ENCODE results near the gene TRIM2. TPM values are rescaled to one million over a fixed set of nuclear protein-coding genes. Genes with fewer than 3 reads are reported as not detected.

The TRIM2 gene
- total RNA-seq, 1 donor from 2014 or later: 35.9 TPM

DNA sequence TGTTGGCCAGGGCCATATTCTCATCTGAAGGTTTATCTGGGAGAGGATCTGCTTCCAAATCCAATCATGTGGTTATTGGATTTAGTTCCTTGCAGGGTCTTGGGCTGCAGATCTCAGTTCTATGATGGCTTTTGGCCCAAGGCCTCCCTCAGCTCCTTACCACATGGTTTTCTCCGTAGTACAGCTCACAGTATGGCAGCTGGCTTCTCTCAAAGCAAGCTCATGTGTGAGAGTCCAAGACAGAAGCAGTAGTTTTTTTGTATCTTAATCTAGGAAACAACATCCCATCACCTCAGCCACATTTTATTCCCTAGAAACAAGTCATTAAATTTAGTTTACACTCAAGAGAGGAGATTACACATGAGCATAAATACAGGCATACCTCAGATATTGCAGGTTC is 164.8 kb downstream of the TRIM2 start:
- Histone ChIP-seq H3K27ac (no peak overlapping the region), H3K9me3 (peaks cover 8% of the 10 kb centered on the region), H3K36me3 (no peaks in the 10 kb centered on the region), H3K4me3 (no peak overlapping the region), H3K4me1 (no peaks in the 10 kb centered on the region), H3K27me3 (no peaks in the 10 kb centered on the region)
- DNase-seq (no peak), ATAC-seq (no peak)
- TF ChIP-seq, protein P1, sequence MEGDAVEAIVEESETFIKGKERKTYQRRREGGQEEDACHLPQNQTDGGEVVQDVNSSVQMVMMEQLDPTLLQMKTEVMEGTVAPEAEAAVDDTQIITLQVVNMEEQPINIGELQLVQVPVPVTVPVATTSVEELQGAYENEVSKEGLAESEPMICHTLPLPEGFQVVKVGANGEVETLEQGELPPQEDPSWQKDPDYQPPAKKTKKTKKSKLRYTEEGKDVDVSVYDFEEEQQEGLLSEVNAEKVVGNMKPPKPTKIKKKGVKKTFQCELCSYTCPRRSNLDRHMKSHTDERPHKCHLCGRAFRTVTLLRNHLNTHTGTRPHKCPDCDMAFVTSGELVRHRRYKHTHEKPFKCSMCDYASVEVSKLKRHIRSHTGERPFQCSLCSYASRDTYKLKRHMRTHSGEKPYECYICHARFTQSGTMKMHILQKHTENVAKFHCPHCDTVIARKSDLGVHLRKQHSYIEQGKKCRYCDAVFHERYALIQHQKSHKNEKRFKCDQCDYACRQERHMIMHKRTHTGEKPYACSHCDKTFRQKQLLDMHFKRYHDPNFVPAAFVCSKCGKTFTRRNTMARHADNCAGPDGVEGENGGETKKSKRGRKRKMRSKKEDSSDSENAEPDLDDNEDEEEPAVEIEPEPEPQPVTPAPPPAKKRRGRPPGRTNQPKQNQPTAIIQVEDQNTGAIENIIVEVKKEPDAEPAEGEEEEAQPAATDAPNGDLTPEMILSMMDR (IDR thresholded peaks at IDR 0.05): no peak
- intact Hi-C loops (cut with DNase I): no loop called here

DNA sequence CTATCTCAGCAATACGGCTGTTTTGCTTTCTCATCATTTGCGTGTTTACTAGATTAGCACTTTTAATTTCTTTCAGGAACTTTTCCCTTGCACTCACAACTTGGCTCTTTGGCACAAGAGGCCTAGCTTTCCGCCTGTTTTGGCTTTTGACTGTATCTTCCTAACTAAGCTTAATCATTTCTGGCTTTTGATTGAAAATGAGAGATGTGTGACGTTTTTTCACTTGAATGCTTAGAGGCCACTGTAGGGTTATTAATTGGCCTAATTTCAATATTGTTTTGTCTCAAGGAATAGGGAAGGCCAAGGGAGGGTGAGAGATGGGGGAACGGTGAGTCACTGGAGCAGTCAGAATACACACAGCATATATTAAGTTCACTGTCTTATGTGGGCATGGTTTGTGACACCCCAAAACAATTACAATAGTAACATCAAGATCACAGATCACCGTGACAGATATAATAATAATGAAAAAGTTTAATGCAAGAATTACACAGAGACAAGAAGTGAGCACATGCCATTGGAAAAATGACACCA is 167.5 kb downstream of the TRIM2 start:
- H3K36me3 ChIP-seq: no peaks in the 10 kb centered on the region
- H3K4me3 ChIP-seq: no peak overlapping the region
- H3K27me3 ChIP-seq: no peaks in the 10 kb centered on the region
- DNase-seq (no peak), ATAC-seq (no peak)
- H3K27ac ChIP-seq: no peak overlapping the region
- peaks cover 8% of the 10 kb centered on the region for H3K9me3 ChIP-seq
- TF ChIP-seq, protein P1 (IDR thresholded peaks at IDR 0.05): no peak
- H3K4me1 ChIP-seq: no peaks in the 10 kb centered on the region
- intact Hi-C loops (cut with DNase I): no loop called here

DNA sequence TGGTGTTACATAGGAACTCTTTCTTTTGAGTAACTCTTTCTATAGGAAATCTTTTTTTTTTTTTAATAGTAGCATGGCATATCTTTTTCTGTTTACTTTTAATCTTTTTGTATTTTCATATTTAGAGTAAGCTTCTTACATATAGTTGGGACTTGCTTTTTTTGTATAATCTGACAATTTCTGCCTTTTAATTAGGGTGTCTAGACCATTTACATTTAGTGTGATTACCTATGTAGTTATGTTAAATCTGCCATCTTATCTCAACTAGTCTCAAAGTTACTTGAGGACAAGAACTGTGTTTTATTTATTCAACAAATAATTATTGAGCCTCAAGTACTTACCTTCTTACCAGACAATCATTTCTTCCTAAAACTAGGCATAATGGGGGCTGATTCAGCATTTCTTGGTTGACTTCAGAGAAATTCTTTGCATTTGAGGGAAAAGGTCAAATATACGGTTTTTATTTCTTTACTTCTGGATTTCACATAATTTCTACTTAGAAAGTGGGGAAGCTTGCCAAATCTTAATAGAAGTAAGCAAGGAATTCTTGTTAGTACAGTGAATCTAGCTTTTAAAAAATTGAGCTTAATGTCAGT is 168.8 kb downstream of the TRIM2 start:
- ATAC-seq (no peak), DNase-seq (no peak)
- H3K36me3 ChIP-seq: no peaks in the 10 kb centered on the region
- intact Hi-C loops (cut with DNase I): no loop called here
- TF ChIP-seq, protein P1 (IDR thresholded peaks at IDR 0.05): no peak
- H3K9me3 ChIP-seq: peaks cover 8% of the 10 kb centered on the region
- H3K4me3 ChIP-seq: no peak overlapping the region
- H3K4me1 ChIP-seq: no peaks in the 10 kb centered on the region
- no peak overlapping the region for H3K27ac ChIP-seq
- H3K27me3 ChIP-seq: no peaks in the 10 kb centered on the region

DNA sequence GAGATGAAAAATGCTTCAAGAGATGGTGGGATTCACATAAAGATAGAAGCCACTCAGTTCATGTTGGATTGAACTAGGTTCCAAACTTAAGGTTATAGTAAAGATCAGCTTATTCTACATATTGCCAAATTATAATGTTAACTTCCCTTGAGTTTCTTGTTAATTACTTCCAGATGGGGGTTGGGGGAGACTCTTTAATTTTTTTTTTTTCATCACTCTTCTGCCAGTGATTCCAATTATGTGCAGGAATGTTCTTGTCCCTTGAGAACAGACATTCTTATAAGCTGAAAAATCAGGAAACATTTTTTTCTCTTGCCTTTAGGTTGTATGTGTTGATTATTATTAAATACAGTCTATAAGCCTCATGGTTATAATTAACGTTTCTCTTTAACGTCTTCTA is 170.2 kb downstream of the TRIM2 start:
- intact Hi-C loops (cut with DNase I): no loop called here
- ATAC-seq (no peak), DNase-seq (no peak)
- no peaks in the 10 kb centered on the region for H3K4me1 ChIP-seq
- H3K9me3 ChIP-seq: peaks cover 8% of the 10 kb centered on the region
- no peak overlapping the region for H3K4me3 ChIP-seq
- TF ChIP-seq, protein P1 (IDR thresholded peaks at IDR 0.05): no peak
- H3K27ac ChIP-seq: no peak overlapping the region
- no peaks in the 10 kb centered on the region for H3K36me3 ChIP-seq
- no peaks in the 10 kb centered on the region for H3K27me3 ChIP-seq

DNA sequence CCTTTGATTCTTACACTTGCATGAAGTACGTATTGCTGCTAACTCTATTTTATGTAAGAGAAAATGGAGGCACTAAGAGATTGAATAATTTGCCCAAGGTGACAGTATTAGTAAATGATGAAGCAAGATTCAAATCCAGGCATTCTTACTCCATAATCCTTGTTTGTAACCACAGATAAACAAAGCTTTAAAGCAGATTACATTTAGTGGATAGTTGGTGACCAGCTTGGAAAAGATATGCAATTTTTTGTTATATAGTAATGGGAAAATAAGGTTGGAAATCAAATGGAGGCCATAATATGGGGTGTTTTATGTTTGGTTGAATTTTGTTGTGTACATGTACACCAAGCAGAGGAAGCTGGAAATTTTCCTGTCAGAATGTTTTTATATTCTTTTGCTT is 171.1 kb downstream of the TRIM2 start:
- TF ChIP-seq, protein P1 (IDR thresholded peaks at IDR 0.05): no peak
- no peaks in the 10 kb centered on the region for H3K27me3 ChIP-seq
- H3K36me3 ChIP-seq: no peaks in the 10 kb centered on the region
- no peaks in the 10 kb centered on the region for H3K4me1 ChIP-seq
- no peak for ATAC-seq
- no peak overlapping the region for H3K4me3 ChIP-seq
- no peak for DNase-seq
- H3K27ac ChIP-seq: no peak overlapping the region
- intact Hi-C loops (cut with DNase I): no loop called here
- H3K9me3 ChIP-seq: peaks cover 8% of the 10 kb centered on the region

DNA sequence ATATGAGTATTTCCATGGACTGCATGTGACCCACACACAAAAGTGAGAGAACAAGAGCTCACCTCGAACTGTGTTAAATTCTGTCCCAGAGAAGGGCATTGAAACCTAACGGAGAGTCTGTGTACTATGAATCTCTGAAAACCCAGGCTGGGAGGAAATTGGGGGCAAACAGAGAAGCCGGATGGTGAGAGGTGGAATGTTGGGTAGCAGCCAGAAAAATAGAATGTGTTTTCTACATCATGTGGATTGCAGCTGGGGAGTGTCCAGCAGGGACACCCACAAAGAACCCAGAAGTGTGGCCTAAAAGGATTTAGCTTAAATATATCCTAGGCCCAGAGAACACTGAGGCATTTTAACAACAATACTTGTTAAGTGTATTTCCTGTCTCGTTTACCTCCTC is 178.9 kb downstream of the TRIM2 start:
- intact Hi-C loops (cut with DNase I): no loop called here
- H3K36me3 ChIP-seq: no peaks in the 10 kb centered on the region
- no peak for ATAC-seq
- no peak overlapping the region for H3K4me3 ChIP-seq
- H3K9me3 ChIP-seq: no peaks in the 10 kb centered on the region
- H3K27ac ChIP-seq: no peak overlapping the region
- no peaks in the 10 kb centered on the region for H3K27me3 ChIP-seq
- no peaks in the 10 kb centered on the region for H3K4me1 ChIP-seq
- TF ChIP-seq, protein P1 (IDR thresholded peaks at IDR 0.05): no peak
- no peak for DNase-seq

All from upper lobe of right lung (tissue), 1 donor.